GM19238 (cell line): Measurements from ENCODE around the gene SMC3.
"Not testable (repeated sequence)": the region's sequence is repeated elsewhere in the genome, so short reads cannot be mapped to it uniquely, and the experiment has no call there.

Source experiments
- DNase-seq: peaks from one replicate; pipeline ENCODE4 v3.0.0; 2011; ENCODE audit warnings: low spot score; ENCODE audit not compliant: insufficient read length

The SMC3 gene

DNA sequence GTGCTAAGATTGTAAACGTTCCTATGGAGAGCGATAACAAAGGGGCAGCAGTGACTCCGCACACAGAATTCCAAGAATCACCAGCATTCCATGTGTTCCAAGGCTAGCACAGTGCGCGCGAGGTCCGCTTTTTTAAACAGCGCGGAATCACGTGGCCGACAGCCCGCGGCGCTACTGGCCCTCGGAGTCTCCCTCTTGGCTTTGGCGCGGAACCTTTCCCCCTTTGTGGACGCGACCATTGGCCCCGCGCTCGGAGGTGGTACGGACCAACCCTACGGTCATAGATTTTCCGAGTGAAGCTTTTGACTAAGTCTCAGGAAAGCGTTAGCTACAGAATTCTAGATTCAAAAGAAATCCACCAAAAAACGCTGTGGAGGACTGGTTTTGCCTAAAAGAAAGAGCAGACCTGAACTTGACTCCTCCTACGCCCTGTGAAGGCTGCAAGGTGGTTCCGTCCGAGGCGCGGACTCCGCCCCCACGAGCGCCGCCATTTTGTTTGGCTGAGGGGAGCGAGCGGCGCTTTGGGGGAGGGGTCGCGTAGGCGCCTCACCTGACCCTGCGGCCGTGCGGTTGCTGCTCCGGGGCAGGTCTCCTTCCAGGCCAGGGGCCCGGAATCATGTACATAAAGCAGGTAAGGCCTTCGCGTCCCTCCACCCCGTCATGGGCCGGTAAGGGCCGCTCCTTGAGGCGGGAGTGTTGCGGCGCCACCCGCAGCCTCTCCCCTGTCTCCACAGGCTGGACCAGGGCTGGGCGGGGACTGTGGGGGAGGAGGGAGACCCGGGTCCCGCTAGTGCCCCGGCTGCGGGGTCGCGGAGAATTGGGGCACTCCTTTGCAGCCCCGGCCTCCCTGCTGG, at the start of gene SMC3:
Gene SMC3, plus strand, starts transcription at position 495 of the 854 bp plus-strand sequence. Its CDS starts 122 bp downstream, at position 617.
- peak; percentile 60 for DNase-seq

DNA sequence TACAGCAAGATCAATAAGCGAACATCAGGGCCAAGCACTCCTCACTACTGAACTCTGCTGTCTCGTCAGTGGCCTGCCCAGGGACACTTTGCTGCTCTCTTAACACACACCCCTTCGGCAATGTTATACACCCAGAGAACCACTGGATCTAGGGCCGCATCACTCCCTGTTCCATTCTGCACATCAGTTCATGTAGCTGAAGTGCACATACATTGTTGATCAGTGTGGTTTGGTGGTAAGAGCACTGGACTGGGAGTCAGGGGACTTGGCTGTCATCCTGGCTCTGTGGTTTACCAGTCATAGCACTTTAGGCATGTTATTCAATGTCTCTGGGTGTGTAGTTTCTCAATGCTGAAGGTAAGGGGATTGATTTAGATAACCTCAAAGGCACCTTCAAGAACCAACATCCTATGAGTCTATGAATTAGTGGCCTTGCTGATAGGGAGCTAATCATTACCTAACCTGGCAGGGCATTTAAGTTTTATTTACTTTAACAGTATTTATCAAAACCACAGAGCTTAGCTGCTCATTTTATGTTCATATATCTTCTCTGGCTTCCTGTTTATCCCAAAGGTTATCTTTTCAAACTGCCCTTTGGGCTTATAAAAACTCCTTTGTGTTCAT, 45.0 kb upstream of the SMC3 start:
- no peak for DNase-seq

- DNase-seq: no peak
Measured at GRCh38 chr10:110523736-110524135, 43.8 kb upstream of the SMC3 start.

GRCh38 chr10:110524179-110524858, 43.2 kb upstream of the SMC3 start:
- DNase-seq: no peak

GRCh38 chr10:110524859-110525232, 42.6 kb upstream of the SMC3 start:
- no peak for DNase-seq

GRCh38 chr10:110525349-110526260, 41.9 kb upstream of the SMC3 start:
- DNase-seq: no peak

DNA sequence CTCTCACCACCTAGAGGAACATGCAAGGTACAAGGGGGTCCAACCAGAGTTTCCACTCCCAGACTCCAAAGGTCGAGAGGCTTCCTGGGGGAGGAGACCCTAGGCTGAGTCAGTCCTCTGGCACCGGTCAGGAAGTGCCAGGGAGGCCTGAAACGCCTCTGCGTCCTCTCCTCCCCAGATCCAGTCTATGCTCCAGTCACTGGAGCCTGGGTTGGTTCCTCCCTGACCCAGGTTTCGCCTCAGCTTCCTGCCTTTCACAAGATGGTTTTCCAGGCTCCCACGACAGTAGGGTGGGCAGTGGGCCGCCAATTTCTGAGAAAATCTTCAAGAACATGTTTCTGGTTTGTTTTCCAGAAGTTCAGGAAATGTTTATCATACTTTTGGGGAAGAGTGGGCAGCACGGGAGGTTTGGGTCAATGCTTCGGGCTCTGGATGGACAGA, 39.7 kb upstream of the SMC3 start:
- DNase-seq: no peak

- no peak for DNase-seq
Measured at GRCh38 chr10:110528224-110528996, 39.1 kb upstream of the SMC3 start.

DNA sequence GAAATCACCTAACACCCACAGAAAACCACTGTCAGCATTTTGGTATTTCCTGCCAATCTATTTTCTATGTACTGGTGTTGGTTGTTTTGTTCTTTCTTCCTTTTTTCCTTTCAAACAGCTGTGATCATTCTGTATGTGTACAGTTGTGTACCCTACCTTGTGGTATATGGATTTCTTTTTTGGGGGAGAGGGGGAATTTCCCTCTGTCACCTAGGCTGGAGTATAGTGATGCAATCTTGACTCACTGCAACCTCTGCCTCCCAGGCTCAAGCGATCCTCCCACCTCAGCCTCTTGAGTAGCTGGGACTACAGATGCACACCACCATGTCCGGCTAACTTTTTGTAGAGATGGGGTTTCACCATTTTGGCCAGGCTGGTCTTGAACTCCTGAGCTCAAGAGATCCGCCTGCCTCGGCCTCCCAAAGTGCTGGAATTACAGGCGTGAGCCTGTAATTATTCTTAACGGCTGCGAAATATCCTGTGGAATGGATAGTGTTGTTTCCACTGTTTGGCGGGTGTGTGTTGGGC, 38.4 kb upstream of the SMC3 start:
- DNase-seq: not testable (repeated sequence)

GRCh38 chr10:110529596-110530011, 37.9 kb upstream of the SMC3 start:
- no peak for DNase-seq

GRCh38 chr10:110530131-110530831, 37.2 kb upstream of the SMC3 start:
- DNase-seq: no peak

- no peak for DNase-seq
Measured at GRCh38 chr10:110531687-110532086, 35.8 kb upstream of the SMC3 start.

DNA sequence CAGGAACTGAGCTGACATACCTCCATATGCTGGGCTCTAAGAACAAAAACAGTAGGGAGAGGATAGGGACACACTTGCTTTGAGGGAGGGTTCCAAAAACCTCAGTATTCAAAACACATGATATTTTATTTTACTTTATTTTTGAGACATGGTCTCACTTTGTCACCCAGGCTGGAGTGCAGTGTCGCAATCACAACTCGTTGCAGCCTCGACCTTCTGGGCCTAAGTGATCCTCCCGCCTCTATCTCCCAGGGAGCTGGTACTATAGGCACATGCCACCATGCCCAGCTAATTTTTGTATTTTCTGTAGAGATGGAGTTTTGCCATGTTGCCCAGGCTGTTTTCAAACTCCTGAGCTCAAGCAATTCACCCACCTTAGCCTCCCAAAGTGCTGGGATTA, 34.9 kb upstream of the SMC3 start:
- not testable (repeated sequence) for DNase-seq

DNA sequence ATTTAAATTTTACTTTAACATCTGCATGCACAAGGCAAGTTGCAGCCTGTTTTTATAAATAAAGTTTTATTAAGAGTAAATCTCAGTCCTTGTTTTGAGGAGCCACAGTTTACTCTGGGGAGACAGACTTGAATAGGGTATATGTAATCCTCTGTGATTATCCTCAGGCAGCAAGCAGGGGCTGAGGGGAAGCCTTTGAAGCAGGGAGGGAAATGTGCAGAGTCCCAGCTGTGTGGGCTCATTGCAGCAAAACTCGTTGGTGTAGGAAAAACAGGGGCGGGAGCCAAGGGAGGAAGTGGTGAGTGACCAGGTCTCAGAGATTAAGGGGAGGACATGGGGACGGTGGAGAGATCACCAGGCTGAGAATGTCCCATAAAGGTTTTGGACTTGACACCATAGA, 34.3 kb upstream of the SMC3 start:
- DNase-seq: no peak

DNA sequence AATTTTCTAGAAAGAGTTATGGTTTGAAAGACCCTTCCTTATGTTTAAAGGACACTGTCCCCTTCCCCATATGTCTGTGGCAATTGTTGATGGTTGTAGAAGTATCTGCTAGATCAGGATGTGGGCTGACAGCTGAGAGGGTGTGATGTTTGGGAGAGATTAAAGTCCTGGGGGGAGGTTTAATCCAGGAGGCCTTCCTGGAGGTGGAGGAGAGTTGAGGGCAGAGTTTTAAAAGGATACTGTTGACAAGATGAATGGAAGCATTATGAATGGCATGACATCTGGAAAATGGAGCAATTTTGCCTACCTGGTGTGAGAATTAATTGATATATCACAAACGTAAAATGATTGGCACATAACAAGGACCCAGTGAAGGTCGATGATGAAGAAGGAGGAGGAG, 32.9 kb upstream of the SMC3 start:
- no peak for DNase-seq

- no peak for DNase-seq
Measured at GRCh38 chr10:110535958-110536891, 31.3 kb upstream of the SMC3 start.

- no peak for DNase-seq
Measured at GRCh38 chr10:110539091-110539490, 28.4 kb upstream of the SMC3 start.

DNA sequence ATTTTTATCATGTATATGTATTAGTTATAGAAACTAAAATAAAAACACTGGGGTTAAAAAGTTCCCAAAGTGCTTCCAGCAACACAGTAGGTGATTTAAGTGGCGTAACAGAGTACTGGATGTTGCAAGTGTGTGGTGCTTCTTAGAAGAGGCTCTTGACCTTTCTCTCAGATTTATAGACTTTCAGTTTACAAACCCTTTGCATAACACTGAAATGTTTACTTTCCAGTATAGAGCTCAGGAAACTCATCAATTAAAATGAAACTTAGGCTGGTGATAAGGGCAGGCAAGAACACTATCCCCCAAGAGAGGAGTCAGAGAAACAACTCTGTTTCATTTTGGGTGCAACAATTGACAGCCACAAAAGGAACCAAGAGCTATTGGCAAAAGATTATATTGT, 27.5 kb upstream of the SMC3 start:
- no peak for DNase-seq
